HCEC 1CT (cell line): ENCODE data around the gene SCMH1.
A peak's percentile ranks its signal among the peaks of the same experiment; 100 is the strongest.
"Not testable (repeated sequence)": the region's sequence is repeated elsewhere in the genome, so short reads cannot be mapped to it uniquely, and the experiment has no call there.

Experiments
- DNase-seq: peaks from one replicate; pipeline ENCODE4 v3.0.0-alpha.2; 2017

The SCMH1 gene

DNA sequence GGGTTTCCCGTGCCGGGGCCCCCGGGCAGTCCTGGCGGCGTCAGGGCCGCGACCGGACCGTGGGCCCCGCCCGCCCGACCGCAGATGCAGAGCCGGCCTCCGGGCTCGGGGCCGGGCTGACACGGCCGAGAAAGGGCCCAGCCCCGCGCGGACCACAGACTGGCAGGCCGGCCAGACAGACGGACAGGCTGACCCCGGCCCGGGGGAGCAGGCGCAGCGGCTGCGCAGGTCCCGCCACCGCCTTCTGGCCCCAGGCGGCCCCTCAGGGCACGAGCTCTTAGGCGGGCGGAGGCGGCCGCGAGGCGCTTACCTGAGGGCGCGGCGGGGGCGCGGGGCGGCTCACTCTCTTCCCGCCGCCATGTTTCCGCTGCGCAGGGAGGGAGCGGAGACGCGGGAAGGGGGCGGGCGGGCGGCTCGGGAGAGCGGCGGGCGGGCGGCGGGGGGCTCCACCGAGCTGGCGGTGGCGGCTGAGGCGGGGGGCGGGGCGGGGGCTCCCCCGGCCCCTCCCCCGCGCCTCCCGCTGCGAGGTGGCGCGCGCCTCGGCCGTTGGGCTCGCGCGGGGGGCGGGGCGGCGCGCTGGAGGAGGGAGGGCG lies at the start of gene SCMH1:
SCMH1 (minus strand) TSS at position 558 of the 593 bp plus-strand sequence. CDS start 56,173 bp downstream, outside the sequence.
- peak; percentile 29 for DNase-seq

DNA sequence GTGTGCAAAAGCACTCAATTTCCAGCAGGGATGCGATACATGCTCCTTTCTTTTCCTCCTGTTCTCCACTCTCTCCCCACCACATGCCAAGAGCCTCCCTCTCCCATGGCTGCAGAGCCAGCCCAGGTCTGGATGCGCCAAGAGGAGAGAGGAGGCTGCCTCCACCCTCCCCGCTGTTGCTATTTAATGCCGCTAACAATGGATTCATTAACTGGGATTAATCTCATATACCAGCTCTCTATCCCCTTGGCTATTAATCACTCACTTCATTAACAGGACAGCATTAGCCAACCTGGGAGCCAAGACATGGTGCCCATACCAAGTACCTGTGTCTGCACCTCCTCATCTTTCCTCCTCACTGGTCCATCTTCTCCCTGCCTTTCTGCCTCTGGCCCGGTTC lies 49.1 kb upstream of the SCMH1 start:
- DNase-seq, result no peak

DNA sequence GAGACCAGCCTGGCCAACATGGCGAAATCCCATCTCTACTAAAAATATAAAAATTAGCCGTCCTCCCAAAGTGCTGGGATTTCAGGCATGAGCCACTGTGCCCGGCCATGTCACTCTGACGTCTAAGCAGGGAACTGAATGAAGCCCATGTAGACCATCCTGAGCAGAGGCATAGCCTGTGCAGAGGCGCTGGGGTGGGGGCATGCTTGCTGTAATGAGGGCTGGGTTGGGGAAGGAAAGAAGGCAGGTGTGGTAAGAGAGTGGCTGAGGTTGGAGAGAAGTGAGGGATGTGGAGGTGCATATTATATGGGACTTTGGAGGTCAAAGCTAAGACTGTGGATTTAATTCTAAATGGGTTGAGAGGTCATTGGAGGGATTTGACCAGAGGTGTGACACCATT lies 47.1 kb upstream of the SCMH1 start:
- no peak for DNase-seq

DNA sequence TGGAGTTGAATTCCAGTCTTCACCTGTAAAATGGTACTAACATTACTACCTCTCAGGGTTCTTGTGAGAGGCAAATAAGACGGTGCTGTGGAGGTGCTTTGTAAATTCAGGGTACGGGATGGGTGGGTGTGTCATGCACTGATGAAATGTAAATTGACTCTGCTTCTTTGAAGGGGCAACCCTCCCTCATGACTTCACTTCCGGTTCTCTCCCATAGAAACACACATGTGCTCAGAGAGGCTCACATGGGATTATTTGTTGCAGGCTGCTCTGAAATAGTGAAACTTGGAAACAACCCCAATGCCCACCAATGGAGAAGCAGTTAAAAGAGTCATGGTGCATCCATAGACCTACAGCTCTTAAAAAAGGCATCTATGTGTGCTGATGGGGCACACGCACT lies 44.9 kb upstream of the SCMH1 start:
- no peak for DNase-seq

DNA sequence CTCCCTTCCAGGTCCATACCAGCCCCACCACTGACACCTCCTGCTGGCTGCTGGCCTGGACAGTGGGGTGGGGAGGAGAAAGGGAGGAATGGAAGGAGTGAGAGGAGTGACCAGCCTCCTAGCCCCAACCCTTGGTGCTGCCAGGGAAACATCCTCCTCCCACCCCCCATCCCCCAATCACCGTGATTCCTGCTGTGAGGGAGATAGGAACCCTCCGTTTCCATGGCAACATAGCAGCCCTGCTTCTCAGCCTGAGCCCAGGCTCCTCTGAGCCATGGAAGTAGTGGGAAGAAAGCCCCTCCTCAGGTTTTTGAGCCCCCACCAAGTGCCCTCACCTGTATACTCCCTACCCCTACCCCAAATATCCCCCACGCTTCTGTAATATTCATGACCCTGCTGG lies 44.4 kb upstream of the SCMH1 start:
- DNase-seq, result no peak

DNA sequence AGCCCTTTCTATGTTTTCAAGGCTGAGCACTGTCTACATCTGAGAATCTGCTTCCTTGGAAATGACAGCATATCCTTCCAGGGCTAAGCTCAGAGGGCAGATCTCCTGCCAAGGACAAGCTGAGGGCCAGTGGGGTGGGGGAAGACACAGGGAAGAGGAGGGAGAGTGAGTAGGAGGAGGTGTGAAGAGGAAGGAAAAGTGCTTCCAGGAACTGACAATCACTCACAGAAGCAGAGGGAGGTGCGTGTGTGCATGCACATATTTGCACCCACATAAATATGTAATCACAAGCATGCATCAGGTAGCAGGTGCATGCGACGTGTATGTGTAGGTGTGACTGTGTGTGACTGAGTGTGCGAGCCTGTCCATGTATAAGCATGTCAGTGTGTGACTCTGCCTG lies 43.7 kb upstream of the SCMH1 start:
- DNase-seq, result no peak

DNA sequence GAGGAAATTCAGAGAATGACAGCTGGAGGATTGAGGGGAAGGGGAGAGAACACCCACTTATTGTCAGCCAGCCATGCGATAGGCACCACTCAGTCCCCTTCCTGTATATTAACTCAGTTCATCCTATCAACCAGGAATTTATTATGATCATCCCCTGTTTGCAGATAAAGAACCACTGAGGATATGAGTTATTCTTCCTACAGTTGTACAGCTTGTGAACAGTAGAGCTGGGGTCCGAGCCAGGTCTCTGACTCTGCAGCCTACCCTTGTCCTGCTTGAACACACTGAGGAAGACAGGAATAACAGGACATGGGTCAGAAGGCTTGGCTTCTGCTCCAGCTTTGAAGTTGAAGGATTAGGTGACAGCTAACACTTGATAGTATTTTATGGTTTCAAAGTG lies 42.0 kb upstream of the SCMH1 start:
- no peak for DNase-seq

DNA sequence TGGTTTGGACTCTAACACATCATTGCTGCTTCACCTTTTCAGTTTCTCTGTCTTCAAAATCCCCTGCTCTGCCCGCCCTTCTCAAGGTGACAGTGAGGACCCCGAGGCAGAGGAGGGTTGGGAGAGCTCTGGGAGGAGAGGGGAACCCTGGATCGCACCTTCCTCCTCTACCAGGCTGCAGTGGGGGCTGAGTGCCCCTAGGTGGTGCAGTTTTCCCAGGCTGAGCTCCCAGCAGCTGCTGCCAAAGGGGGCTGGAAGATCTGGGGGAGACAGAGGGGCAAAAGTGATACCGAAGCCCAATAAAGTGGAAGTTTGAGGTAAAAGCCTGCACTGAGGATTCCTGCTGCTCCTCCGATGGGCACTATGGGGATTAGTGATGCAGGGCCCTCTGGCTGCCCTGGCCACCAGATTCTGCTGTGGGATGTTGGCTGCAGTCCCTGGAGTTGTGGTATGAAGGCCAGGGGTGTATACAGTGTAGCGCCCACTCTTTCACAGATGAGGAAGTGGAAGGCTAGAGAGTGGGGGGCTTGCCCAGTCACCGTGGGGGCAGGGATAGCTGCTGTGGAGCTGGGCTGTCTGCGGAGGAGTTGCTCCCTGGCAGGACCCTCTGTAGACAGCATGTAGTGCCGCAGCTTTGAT lies 40.7 kb upstream of the SCMH1 start:
- no peak for DNase-seq

DNA sequence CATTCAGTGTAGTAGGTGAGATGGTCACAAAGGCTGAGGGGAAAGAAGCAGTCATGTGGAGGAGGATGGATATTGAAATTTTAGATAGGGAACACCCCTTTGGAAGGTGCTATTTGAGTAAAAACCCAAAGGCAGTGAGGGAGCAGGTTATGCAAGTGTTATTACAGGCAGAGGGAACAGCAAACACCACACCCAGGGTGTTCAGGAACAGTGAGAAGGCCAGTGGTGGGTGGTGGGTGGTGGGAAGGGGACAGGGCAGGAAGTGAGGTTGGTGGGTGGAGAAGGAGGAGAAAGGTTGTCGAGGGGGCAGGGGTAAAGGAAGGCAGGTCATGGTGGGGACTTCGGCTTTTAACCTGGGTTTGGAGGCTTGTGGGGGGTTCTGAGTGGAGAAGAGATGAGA lies 39.2 kb upstream of the SCMH1 start:
- DNase-seq, result no peak

DNA sequence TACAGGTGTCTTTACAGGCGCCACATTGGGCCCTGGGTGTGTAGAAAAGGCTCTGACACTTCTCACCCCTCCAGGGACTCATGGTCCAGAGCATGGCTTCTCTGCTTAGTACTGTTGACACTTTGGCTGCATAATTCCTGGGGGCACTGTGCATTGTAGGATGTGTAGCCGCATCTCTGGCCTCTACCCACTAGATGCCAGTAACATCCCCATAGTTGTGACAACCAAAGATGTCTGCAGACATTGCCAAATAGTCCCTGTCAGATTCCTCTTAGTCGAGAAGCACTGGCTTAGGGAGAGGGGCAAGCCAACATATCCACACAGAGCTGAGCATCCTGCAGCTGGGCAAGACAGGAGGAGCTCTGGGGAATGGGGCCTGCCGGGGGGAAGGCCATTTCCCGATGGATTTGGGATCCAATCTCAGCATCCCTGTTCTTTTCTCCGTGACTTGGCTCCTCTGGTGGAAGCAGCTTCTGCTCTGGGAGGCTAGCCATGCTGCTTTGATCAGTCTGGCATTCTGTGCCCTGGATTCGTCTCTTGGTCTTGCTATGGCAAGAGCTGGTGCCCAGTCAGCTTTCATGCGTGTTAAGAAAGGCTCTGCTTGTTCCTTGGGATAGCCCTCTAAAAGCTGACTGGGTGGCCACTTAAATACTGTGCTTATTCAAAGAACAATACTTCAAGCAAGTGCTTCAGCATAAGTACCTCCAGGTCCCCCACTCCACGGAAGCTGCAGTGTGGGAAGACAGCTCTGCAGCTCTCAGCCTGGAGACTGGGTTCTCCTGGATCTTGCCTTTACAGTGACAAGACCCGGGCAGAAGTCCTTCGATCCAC lies 38.3 kb upstream of the SCMH1 start:
- DNase-seq, result no peak

DNA sequence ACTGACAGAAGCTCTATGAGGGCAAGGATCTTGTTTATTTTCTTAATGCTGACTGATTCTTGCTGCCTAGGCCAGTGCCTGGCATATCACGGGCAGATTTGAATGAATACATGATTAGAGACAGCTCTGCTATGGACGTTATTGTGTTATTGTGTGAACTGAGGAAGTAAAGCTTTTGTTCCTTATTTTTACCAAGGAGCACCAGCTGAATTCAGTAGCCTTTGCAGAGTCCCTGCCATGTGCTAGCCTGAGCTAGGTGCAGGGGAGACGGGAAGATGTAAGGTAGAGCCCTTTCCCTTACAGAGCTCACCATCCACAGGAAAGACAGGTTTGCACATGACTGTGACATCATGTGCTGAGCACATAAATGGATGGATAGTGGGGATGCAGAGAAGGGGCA lies 36.0 kb upstream of the SCMH1 start:
- DNase-seq, result no peak

DNA sequence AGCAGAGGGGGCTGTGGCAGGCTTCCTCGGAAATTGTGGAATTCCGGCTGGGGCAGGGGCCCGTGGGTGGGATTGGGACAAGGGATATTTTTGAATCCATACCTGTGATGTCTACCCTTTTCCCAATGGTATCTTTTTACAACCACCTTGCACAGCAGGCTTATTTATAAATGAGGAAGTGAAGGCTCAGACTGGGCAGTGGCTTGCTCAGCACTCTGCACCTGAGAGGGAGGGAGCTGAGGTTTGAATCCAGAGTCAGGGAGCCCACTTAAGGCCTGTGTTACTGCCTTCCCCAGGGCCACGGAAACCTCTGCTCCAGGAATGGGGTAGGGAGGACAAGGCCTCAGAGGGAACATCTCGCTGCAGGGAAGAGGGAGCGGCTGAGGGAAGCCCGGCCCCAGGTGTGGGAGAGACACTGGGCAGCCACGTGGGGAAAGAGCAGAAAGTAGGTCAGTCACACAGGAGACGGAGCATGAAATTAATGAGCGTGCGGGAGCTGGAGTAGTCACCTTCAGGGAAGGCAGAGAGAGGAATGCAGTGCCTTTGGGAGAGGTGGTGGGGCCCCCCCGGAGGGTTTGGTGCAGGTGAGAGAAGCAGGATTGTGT lies 35.4 kb upstream of the SCMH1 start:
- DNase-seq, result no peak

DNA sequence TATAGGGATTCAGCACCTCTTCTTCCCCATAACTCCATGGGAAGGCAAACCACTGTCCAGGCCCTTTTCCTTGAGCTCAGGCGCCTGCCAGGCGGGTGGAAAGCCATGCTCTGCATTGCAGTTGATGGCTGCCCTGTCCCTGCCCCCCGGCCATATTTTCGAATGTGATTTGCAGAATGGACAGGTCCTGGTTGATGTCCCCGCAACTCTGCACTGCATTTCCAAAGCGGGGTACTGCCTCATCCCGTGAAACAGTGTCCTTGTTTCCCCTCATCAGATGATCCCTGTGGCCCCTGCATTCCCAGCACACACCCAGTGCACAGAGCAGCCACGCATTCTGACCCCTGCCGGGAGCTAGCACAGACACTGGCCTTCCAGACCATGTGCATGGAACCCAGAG lies 33.7 kb upstream of the SCMH1 start:
- no peak for DNase-seq

DNA sequence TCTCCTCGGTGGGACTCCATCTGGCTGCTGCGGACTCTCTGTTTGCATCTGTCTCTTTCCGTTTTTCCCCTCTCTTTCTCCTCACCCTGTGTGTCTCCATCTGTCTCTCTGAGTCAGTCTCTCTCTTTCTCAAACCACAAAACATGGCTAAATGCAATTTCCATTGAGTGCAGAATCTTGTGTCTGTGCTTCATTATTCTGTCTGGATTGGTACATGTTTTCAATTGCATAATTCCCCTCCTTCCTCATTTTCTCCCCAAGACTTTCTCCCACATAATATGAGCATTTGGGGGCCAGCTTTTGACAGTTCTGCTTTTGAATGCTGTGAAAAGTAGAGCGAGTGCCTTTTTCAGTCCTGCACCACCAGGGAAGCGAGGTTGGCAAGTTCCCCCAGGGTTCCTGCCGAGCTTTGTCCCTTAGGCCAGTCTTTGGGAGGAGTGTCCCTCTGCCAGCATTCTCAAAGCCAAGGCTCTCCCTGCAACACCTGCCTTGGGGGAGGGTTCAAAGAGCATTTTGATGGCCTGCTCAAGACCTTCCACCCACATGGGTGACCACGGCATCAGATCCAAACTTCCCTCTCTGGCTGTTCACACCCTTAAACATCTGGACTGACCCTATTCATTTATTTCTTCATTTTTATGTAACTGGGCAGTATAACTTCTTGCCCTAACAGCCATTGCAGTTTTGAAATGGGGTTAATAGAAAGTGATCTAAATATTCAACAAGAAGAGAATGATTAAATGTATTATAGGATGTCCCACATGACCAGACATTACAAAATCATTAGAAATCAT lies 32.8 kb upstream of the SCMH1 start:
- DNase-seq, result no peak

DNA sequence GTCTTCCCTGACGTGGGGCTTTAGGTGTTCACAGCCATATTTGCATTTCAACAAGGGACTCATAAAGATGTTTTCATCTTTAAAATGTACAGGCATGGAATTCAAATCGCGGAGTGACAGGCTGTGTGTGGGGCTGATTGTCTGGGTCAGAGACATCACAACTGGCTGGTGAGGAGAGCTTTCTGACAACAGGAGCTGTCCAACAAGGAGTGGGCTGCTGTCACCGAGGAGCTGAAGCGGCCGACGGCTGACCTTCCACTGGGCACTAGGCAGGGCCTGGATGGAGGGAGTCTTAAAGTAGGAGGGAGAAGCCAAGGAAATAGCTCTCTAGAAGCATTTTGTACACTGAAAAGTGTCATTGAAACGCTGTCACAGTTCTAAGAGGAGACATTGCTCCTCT lies 30.5 kb upstream of the SCMH1 start:
- no peak for DNase-seq

DNA sequence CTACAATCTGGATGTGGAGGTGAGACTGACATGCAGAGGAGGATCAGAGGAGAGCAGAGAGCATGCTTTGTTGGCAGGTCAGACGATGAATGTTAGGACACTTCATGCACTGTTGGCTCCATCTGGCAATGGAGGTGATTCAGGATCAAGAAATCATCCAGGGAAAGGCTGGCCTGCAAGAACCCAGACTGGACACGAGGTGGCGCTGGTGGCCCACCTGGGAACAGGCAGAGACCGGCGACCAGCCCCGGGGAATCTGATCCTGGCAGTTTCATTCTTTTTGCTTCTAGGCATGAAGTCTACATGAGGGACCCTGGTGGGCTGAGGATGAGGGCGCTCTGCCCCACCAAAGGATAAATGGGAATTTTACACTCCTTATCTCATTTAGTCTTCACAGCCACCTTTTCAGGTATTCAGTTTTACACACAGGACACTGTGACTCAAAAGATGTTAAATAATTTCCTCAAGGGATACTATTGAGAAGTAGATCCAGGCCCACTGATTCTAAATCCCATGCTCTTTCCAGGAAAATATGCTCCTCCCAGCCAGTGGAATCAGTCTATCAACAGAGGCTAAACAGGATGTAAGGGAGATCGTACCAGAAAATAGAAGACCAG lies 26.2 kb upstream of the SCMH1 start:
- DNase-seq, result peak; percentile 55

DNA sequence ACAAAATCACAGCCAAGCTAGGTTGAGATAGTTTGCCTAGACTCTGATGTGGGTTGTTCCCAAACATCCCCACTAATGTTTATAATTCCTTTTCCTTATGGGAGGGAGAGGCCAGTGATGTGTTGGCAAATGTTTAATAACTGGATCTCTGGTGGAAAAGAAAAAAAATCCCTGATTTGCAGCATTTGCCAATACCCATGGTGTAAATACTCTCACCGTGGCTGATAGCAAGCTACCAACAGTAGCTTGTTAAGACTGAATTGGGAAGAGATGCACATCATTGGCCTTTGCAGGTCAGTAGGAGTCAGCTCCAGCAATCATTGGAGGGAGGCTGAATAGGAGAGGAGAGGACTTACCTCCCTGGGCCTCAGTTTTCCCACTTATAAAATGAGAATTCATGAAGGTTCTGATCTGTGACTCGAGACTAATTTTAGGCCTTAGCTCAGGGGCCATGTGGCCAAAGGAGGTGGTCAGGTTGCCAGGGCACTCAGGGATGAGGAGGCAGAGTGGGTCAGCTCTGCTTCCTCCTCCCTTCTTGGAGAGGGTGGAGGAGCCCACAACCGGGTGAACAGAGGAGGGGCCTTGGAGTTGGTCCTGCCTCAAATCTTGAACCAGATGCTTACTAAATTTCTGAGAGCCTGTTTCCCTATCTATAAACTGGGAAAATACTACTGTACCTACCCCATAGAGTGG lies 20.0 kb upstream of the SCMH1 start:
- no peak for DNase-seq

DNA sequence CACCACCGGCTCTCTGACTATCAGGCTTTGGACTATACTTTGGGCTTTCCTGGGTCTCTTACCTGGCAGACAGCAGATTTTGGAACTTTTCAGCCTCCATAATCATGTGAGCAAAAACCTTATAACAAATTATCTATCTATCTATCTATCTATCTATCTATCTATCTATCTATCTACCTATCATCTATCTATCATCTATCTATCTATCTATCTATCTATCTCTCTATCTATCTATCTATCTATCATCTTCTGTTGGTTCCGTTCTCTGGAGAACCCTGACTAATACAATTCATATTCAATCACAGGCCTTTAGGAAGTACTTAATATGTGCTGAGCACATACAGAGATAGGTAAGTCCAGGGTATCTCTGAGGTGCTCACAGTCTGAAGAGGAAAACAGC lies 18.7 kb upstream of the SCMH1 start:
- no peak for DNase-seq

DNA sequence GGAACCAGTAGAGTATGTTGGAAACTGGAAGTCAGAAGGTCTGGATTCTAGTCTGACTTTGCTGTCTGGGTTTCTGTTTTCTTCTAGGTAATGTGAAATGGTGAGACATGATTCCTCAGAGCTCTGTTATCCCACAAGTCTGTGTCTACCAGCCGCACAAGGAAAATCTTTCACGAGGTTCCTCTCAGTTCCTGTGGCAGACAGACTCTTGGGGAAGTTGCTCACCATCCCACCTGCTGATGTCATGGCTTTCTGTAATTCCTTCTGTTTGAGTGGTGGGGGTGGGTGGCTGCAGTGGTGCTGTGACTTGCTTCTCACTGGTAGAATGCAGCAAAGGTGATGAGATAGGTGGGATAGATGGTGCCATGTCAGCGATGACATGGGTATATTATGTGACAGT lies 17.1 kb upstream of the SCMH1 start:
- no peak for DNase-seq

DNA sequence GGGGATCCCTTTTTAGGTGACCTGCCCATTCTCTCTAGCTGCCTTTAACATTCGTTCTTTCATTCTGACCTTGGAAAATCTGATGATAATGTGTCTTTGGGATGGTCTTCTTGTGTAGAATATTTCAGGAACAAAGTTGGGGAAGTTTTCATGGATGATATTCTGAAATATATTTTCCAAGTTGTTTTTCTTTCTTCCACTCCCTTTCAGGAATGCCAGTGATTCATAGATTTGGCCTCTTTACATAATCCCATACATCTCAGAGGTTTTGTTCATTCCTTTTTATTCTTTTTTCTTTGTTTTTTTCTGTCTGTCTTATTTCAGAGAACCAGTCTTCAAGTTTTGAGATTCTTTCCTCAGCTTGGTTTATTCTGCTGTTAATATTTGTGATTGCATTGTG lies 13.9 kb upstream of the SCMH1 start:
- DNase-seq, result no peak

DNA sequence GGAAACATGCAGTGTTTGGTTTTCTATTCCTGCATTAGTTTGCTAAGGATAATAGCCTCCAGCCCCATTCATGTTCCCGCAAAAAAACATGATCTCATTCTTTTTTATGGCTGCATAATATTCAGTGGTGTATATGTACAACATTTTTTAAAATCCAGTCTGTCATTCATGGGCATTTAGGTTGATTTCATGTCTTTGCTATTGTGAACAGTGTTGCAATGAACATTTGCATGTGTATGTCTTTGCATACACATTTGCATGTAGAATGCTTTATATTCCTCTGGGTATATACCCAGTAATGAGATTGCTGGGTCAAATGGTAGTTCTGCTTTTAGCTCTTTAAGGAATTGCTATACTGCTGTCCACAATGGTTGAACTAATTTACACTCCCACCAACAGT lies 9.0 kb upstream of the SCMH1 start:
- not testable (repeated sequence) for DNase-seq

DNA sequence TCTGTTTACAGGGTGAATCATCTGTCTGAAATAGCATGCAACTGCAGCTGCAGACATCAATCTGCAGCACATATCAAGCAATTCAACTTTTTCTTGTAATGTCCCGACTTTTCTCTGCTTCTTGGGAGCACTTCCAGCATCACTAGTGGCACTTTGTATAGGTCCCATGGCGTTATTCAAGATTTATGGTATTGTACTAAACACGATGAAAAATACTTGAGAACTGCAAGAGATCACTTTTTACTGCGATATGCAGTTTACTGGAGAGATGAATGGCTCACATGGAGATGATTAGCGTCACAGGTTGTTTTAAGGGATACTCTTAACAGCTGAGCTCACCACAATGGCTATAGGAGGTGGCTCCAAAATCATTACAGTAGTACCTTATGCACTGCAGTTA lies 7.2 kb upstream of the SCMH1 start:
- no peak for DNase-seq
